HepG2 (cell line): ENCODE results near the gene SLC41A1. TPM values are rescaled to one million over a fixed set of nuclear protein-coding genes. Genes with fewer than 3 reads are reported as not detected.
A peak's percentile ranks its signal among the peaks of the same experiment; 100 is the strongest.

Source experiments
- ARHGAP35 ChIP-seq: sonication (generic); formaldehyde crosslinking; IDR thresholded peaks from 2 replicates; pipeline ENCODE4 v1.9.0; 2022; ENCODE audit warnings: mild to moderate bottlenecking, inconsistent platforms, moderate library complexity, missing genetic modification reagents, borderline replicate concordance
- ATF1 ChIP-seq: IDR thresholded peaks from 2 replicates; pipeline ENCODE4 v1.6.1; 2016; ENCODE audit warnings: mild to moderate bottlenecking, control low read depth
- CHD2 ChIP-seq: IDR thresholded peaks from 2 replicates; pipeline ENCODE4 v1.6.1; 2011; ENCODE audit warnings: low read depth, low read length, improper control_type of control experiment
- E2F5 ChIP-seq: sonication (generic); formaldehyde crosslinking; conservative IDR thresholded peaks from 2 replicates; pipeline ENCODE4 v1.4.0; 2020; ENCODE audit warnings: missing genetic modification reagents
- HMG20A ChIP-seq: IDR thresholded peaks from 2 replicates; pipeline ENCODE4 v1.6.1; 2016; ENCODE audit warnings: borderline replicate concordance
- KAT2B ChIP-seq: fragments of 150-350 bp; IDR thresholded peaks from 2 replicates; pipeline ENCODE4 v1.6.1; 2014; ENCODE audit warnings: low read depth, low read length, borderline replicate concordance
- KDM3A ChIP-seq: IDR thresholded peaks from 2 replicates; pipeline ENCODE4 v1.6.1; 2018; ENCODE audit warnings: low read depth, missing compliant biosample characterization
- KDM5A ChIP-seq: fragments of 200-600 bp; sonication (generic); IDR thresholded peaks from 2 replicates; pipeline ENCODE4 v1.7.0; 2018; ENCODE audit warnings: antibody characterized with exemption, mild to moderate bottlenecking, low read length, borderline replicate concordance
- NFKB2 ChIP-seq: sonication (generic); formaldehyde crosslinking; IDR thresholded peaks from 2 replicates; pipeline ENCODE4 v1.4.0; 2020; ENCODE audit warnings: missing genetic modification reagents, borderline replicate concordance
- PITX1 ChIP-seq: sonication (generic); formaldehyde crosslinking; IDR thresholded peaks from 2 replicates; pipeline ENCODE4 v1.5.1; 2020; ENCODE audit warnings: mild to moderate bottlenecking, missing genetic modification reagents
- POGZ ChIP-seq: sonication (generic); formaldehyde crosslinking; IDR thresholded peaks from 2 replicates; pipeline ENCODE4 v1.4.0; 2020; ENCODE audit warnings: mild to moderate bottlenecking, missing genetic modification reagents
- RAD51 ChIP-seq: fragments of 450-650 bp; IDR thresholded peaks from 2 replicates; pipeline ENCODE4 v1.6.1; 2016; ENCODE audit warnings: borderline replicate concordance
- REST ChIP-seq, 2 experiments: IDR thresholded peaks; 2 replicates each; pipeline ENCODE4 v1.6.1; 2011 to 2012; ENCODE audit warnings: low read length in 2 of 2, borderline replicate concordance in 1 of 2, low read depth in 1 of 2, mild to moderate bottlenecking in 1 of 2, moderate library complexity in 1 of 2
- TCF7L2 ChIP-seq: IDR thresholded peaks from 2 replicates; pipeline ENCODE4 v1.6.1; 2011; ENCODE audit warnings: mild to moderate bottlenecking, low read depth, low read length, moderate library complexity
- ZBTB38 ChIP-seq: sonication (generic); formaldehyde crosslinking; IDR thresholded peaks from 2 replicates; pipeline ENCODE4 v1.5.1; 2020; ENCODE audit warnings: mild to moderate bottlenecking, missing genetic modification reagents
- ZEB1 ChIP-seq: IDR thresholded peaks from 2 replicates; pipeline ENCODE4 v1.6.1; 2012; ENCODE audit warnings: mild to moderate bottlenecking, low read depth, inconsistent platforms; ENCODE audit not compliant: insufficient replicate concordance
- ZNF180 ChIP-seq: sonication (generic); formaldehyde crosslinking; IDR thresholded peaks from 2 replicates; pipeline ENCODE4 v1.4.0; 2020; ENCODE audit warnings: low read depth, missing genetic modification reagents, borderline replicate concordance
- ZNF225 ChIP-seq: sonication (generic); formaldehyde crosslinking; IDR thresholded peaks from 2 replicates; pipeline ENCODE4 v1.4.0; 2020; ENCODE audit warnings: mild to moderate bottlenecking, missing genetic modification reagents
- ZNF329 ChIP-seq: sonication (generic); formaldehyde crosslinking; IDR thresholded peaks from 2 replicates; pipeline ENCODE4 v1.9.0; 2021; ENCODE audit warnings: low read depth, mild to moderate bottlenecking, missing genetic modification reagents
- ZNF432 ChIP-seq: sonication (generic); formaldehyde crosslinking; IDR thresholded peaks from 2 replicates; pipeline ENCODE4 v1.5.0; 2020; ENCODE audit warnings: missing genetic modification reagents, mild to moderate bottlenecking, borderline replicate concordance
- ZNF446 ChIP-seq: sonication (generic); formaldehyde crosslinking; IDR thresholded peaks from 2 replicates; pipeline ENCODE4 v1.5.0; 2020; ENCODE audit warnings: mild to moderate bottlenecking, missing genetic modification reagents
- ZNF530 ChIP-seq: sonication (generic); formaldehyde crosslinking; IDR thresholded peaks from 2 replicates; pipeline ENCODE4 v1.5.0; 2020; ENCODE audit warnings: low read depth, mild to moderate bottlenecking, missing genetic modification reagents
- ZNF674 ChIP-seq: sonication (generic); formaldehyde crosslinking; IDR thresholded peaks from 2 replicates; pipeline ENCODE4 v1.5.0; 2020; ENCODE audit warnings: low read depth, mild to moderate bottlenecking, missing genetic modification reagents
- ZNF878 ChIP-seq: sonication (generic); formaldehyde crosslinking; IDR thresholded peaks from 2 replicates; pipeline ENCODE4 v1.8.1; 2023; ENCODE audit warnings: mild to moderate bottlenecking, missing genetic modification reagents, moderate library complexity
- polyA plus RNA-seq, 8 experiments: library from polyadenylated mRNA; depleted of rRNA in 3 of 8; stranded (reverse) in 7 of 8; unstranded in 1 of 8; fragments of >200 nt; fragmentation: Illumina TruSeq in 4 of 8; extraction: Trizol in 4 of 8; gene quantifications; 2 replicates each; pipeline versions ENCODE4 v1.2.1 to v1.2.3, GENCODE V29; 2011 to 2016; ENCODE audit warnings: low read depth in 4 of 8, missing spikeins in 1 of 8, mixed read lengths in 1 of 8; ENCODE audit not compliant: insufficient read depth in 1 of 8
- total RNA-seq, 5 experiments: library from RNA; depleted of rRNA; stranded (reverse); fragments of >200 nt; fragmentation: Illumina TruSeq; extraction: Trizol; gene quantifications; 2 replicates each; pipeline ENCODE4 v1.2.3, GENCODE V29; 2016; ENCODE audit warnings: low read depth in 1 of 5
- TF ChIP-seq, protein P1 (sequence below): sonication (generic); formaldehyde crosslinking; IDR thresholded peaks from 2 replicates; pipeline ENCODE4 v1.5.1; 2020; ENCODE audit warnings: mild to moderate bottlenecking, missing genetic modification reagents, moderate library complexity

Gene SLC41A1
- total and polyA plus RNA-seq, 2 of the 13 experiments (the other 11 are each of a cell fraction or from before 2014, with no cell fraction given) = 2.2 to 4.6 TPM

GRCh38 chr1:205748403-205749233, 64.4 kb downstream of the SLC41A1 start (continued):
- TF ChIP-seq RAD51 (no peak), ZNF329 (CRISPR knock-in tag) (no peak), ZEB1 (no peak), ZNF674 (0 out of 2 replicates have a peak, but pooled peaks have one; percentile 11), ARHGAP35 (no peak), POGZ (CRISPR knock-in tag) (no peak), KAT2B (no peak), PITX1 (CRISPR knock-in tag) (no peak), NFKB2 (CRISPR knock-in tag) (no peak), ZBTB38 (CRISPR knock-in tag) (no peak), HMG20A (no peak), ZNF878 (0 out of 2 replicates have a peak, but pooled peaks have one; percentile 23), KDM3A (CRISPR knock-in tag) (no peak), E2F5 (no peak), CHD2 (peak; percentile 86), ZNF446 (CRISPR knock-in tag) (no peak), ZNF432 (no peak), KDM5A (0 out of 2 replicates have a peak, but pooled peaks have one; percentile 79), ZNF180 (CRISPR knock-in tag) (no peak), REST (IDR thresholded peaks at IDR 0.05; ENCODE audit: borderline replicate concordance in 1 of 2, low read depth in 1 of 2, low read length in 2 of 2) (no peak), ZNF225 (CRISPR knock-in tag) (no peak), ZNF530 (no peak), ATF1 (CRISPR knock-in tag) (0 out of 2 replicates have a peak, but pooled peaks have one; percentile 10), TCF7L2 (no peak)
- TF ChIP-seq, protein P1, sequence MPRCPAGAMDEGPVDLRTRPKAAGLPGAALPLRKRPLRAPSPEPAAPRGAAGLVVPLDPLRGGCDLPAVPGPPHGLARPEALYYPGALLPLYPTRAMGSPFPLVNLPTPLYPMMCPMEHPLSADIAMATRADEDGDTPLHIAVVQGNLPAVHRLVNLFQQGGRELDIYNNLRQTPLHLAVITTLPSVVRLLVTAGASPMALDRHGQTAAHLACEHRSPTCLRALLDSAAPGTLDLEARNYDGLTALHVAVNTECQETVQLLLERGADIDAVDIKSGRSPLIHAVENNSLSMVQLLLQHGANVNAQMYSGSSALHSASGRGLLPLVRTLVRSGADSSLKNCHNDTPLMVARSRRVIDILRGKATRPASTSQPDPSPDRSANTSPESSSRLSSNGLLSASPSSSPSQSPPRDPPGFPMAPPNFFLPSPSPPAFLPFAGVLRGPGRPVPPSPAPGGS = no peak
